Measurements from ENCODE around the gene TACC2. TPM values are rescaled to one million over a fixed set of nuclear protein-coding genes. Genes with fewer than 3 reads are reported as not detected.
"Not testable (repeated sequence)": the region's sequence is repeated elsewhere in the genome, so short reads cannot be mapped to it uniquely, and the experiment has no call there.

The TACC2 gene
- total RNA-seq, 2 experiments from 2014 or later, result not detected

- Mint-ChIP-seq H3K27ac (no peak overlapping the region), H3K4me3 (no peak overlapping the region), H3K4me1 (ENCODE audit: low read depth) (no peaks in the 10 kb centered on the region), H3K27me3 (ENCODE audit: low read depth) (no peaks in the 10 kb centered on the region), H3K9me3 (no peaks in the 10 kb centered on the region), H3K36me3 (ENCODE audit: low read depth) (peaks cover 27% of the 10 kb centered on the region)
- intact Hi-C loops (cut with micrococcal nuclease), result no loop called here
- DNase-seq, result no peak
- CTCF ChIA-PET, result no interaction called here
Observed at GRCh38 chr10:121965996-121966395, 23.0 kb upstream of the TACC2 start.

- intact Hi-C loops (cut with micrococcal nuclease); H3K9me3 Mint-ChIP-seq; DNase-seq; H3K27ac Mint-ChIP-seq; H3K27me3 Mint-ChIP-seq (ENCODE audit: low read depth); H3K4me3 Mint-ChIP-seq: not testable (repeated sequence)
- peaks cover 30% of the 10 kb centered on the region for H3K36me3 Mint-ChIP-seq (ENCODE audit: low read depth)
- CTCF ChIA-PET, result interaction anchor here (0.7 kb wide), 1 partner anchor 899 kb away, joined by 3 read pairs; no protein-coding TSS in a partner anchor
- peaks cover 19% of the 10 kb centered on the region for H3K4me1 Mint-ChIP-seq (ENCODE audit: low read depth)
Observed at GRCh38 chr10:121969086-121969485, 19.9 kb upstream of the TACC2 start.

DNA sequence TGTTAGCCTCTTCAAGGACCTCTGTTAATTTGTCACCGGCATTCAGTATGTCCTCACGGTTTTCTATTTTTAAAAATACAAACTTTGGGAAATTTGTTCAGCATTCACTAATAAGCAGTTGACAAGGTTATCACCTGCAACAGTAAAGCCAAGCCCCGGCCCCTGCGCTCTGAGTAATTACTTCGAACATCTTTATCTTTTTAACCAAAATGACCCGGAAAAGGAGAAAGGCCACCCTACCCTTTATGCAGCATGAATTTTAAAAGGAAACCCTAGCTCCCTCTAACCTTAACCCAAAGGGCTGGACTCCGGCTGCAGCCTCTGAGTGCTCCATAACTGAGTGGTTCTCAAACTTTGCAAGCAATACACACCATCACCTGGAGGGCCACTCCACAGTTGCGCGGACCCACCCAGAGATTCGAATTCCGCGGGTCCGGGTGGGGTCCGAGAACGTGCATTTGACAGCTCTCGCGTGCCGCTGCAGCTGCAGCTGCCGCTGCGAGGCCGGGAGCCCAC lies 14.9 kb upstream of the TACC2 start:
- intact Hi-C loops (cut with micrococcal nuclease), result loop anchor here (1.0 to 10.0 kb wide), 2 partner anchors 220 to 1181 kb away; partner anchors contain the start of gene BUB3
- H3K9me3 Mint-ChIP-seq, result peaks cover 7% of the 10 kb centered on the region
- H3K27ac Mint-ChIP-seq, result no peak overlapping the region
- H3K4me1 Mint-ChIP-seq (ENCODE audit: low read depth), result peaks cover 24% of the 10 kb centered on the region
- no peaks in the 10 kb centered on the region for H3K27me3 Mint-ChIP-seq (ENCODE audit: low read depth)
- peaks cover 18% of the 10 kb centered on the region for H3K36me3 Mint-ChIP-seq (ENCODE audit: low read depth)
- no peak for DNase-seq
- CTCF ChIA-PET, result interaction anchor here (1.0 to 1.1 kb wide), 2 partner anchors 88 to 250 kb away, joined by 3 to 4 read pairs; no protein-coding TSS in a partner anchor
- peak overlapping the region; percentile 76 for H3K4me3 Mint-ChIP-seq

GRCh38 chr10:121974535-121975294 lies 14.2 kb upstream of the TACC2 start, which contains the start of gene NSMCE4A:
Gene NSMCE4A, minus strand, starts transcription at chr10:121975217. Its CDS starts 52 bp downstream, at chr10:121975165.
- H3K9me3 Mint-ChIP-seq, result peaks cover 7% of the 10 kb centered on the region
- H3K4me3 Mint-ChIP-seq, result peak within 1 kb of the TSS; percentile 76
- H3K27ac Mint-ChIP-seq, result no peak within 1 kb of the TSS
- H3K36me3 Mint-ChIP-seq (ENCODE audit: low read depth), result peaks cover 18% of the 10 kb centered on the region
- peaks cover 24% of the 10 kb centered on the region for H3K4me1 Mint-ChIP-seq (ENCODE audit: low read depth)
- CTCF ChIA-PET, result interaction anchor here (1.1 to 1.2 kb wide), 2 partner anchors 9 to 251 kb away, joined by 3 to 4 read pairs; no protein-coding TSS in a partner anchor
- no peaks in the 10 kb centered on the region for H3K27me3 Mint-ChIP-seq (ENCODE audit: low read depth)
- DNase-seq, result peak; percentile 76
- intact Hi-C loops (cut with micrococcal nuclease), result loop anchor here (1.0 to 10.0 kb wide), 4 partner anchors 46 to 1180 kb away; partner anchors contain the start of genes ATE1, BUB3 and PLEKHA1

- H3K4me1 Mint-ChIP-seq (ENCODE audit: low read depth), result peaks cover 24% of the 10 kb centered on the region
- H3K9me3 Mint-ChIP-seq, result peaks cover 7% of the 10 kb centered on the region
- DNase-seq, result no peak
- peaks cover 15% of the 10 kb centered on the region for H3K36me3 Mint-ChIP-seq (ENCODE audit: low read depth)
- peak overlapping the region; percentile 62 for H3K4me3 Mint-ChIP-seq
- H3K27me3 Mint-ChIP-seq (ENCODE audit: low read depth), result no peaks in the 10 kb centered on the region
- H3K27ac Mint-ChIP-seq, result no peak overlapping the region
- intact Hi-C loops (cut with micrococcal nuclease), result loop anchor here (1.0 to 10.0 kb wide), 3 partner anchors 47 to 1179 kb away; partner anchors contain the start of genes ATE1, BUB3 and PLEKHA1
- CTCF ChIA-PET, result interaction anchor here (0.6 to 1.2 kb wide), 5 partner anchors 8 to 252 kb away, joined by 3 to 4 read pairs (median 4); no protein-coding TSS in a partner anchor
Observed at GRCh38 chr10:121975295-121976086, 13.5 kb upstream of the TACC2 start.

- intact Hi-C loops (cut with micrococcal nuclease), result loop anchor here (10.0 kb wide), 1 partner anchor 1178 kb away; the partner anchor contains the start of gene BUB3
- peaks cover 21% of the 10 kb centered on the region for H3K4me1 Mint-ChIP-seq (ENCODE audit: low read depth)
- H3K27me3 Mint-ChIP-seq (ENCODE audit: low read depth), result no peaks in the 10 kb centered on the region
- no peak overlapping the region for H3K4me3 Mint-ChIP-seq
- DNase-seq, result no peak
- peaks cover 7% of the 10 kb centered on the region for H3K9me3 Mint-ChIP-seq
- CTCF ChIA-PET, result no interaction called here
- peaks cover 10% of the 10 kb centered on the region for H3K36me3 Mint-ChIP-seq (ENCODE audit: low read depth)
- H3K27ac Mint-ChIP-seq, result no peak overlapping the region
Observed at GRCh38 chr10:121976607-121977006, 12.4 kb upstream of the TACC2 start.

- no peak for DNase-seq
- H3K4me3 Mint-ChIP-seq, result no peak overlapping the region
- H3K9me3 Mint-ChIP-seq, result peaks cover 7% of the 10 kb centered on the region
- no peaks in the 10 kb centered on the region for H3K27me3 Mint-ChIP-seq (ENCODE audit: low read depth)
- peaks cover 9% of the 10 kb centered on the region for H3K4me1 Mint-ChIP-seq (ENCODE audit: low read depth)
- CTCF ChIA-PET, result no interaction called here
- intact Hi-C loops (cut with micrococcal nuclease), result loop anchor here (10.0 kb wide), 1 partner anchor 1176 kb away; the partner anchor contains the start of gene BUB3
- H3K27ac Mint-ChIP-seq, result no peak overlapping the region
- H3K36me3 Mint-ChIP-seq (ENCODE audit: low read depth), result peaks cover 3% of the 10 kb centered on the region
Observed at GRCh38 chr10:121978511-121978910, 10.5 kb upstream of the TACC2 start.

- Mint-ChIP-seq H3K27me3 (ENCODE audit: low read depth) (peaks cover under 1% of the 10 kb centered on the region), H3K9me3 (peaks cover 15% of the 10 kb centered on the region), H3K36me3 (ENCODE audit: low read depth) (peaks cover 1% of the 10 kb centered on the region), H3K4me3 (no peak overlapping the region), H3K4me1 (ENCODE audit: low read depth) (no peaks in the 10 kb centered on the region), H3K27ac (no peak overlapping the region)
- no peak for DNase-seq
- intact Hi-C loops (cut with micrococcal nuclease), result no loop called here
- CTCF ChIA-PET, result interaction anchor here (1.1 kb wide), 1 partner anchor 1033 kb away, joined by 3 read pairs; no protein-coding TSS in a partner anchor
Observed at GRCh38 chr10:121981346-121981745, 7.6 kb upstream of the TACC2 start.

- CTCF ChIA-PET, result interaction anchor here (1.6 kb wide), 1 partner anchor 9 kb away, joined by 4 read pairs; the partner anchor contains the start of gene NSMCE4A
- intact Hi-C loops (cut with micrococcal nuclease), result no loop called here
- H3K4me3 Mint-ChIP-seq, result no peak overlapping the region
- H3K36me3 Mint-ChIP-seq (ENCODE audit: low read depth), result peaks cover 1% of the 10 kb centered on the region
- peaks cover 14% of the 10 kb centered on the region for H3K9me3 Mint-ChIP-seq
- H3K4me1 Mint-ChIP-seq (ENCODE audit: low read depth), result peaks cover 3% of the 10 kb centered on the region
- H3K27me3 Mint-ChIP-seq (ENCODE audit: low read depth), result peaks cover 9% of the 10 kb centered on the region
- DNase-seq, result no peak
- H3K27ac Mint-ChIP-seq, result no peak overlapping the region
Observed at GRCh38 chr10:121983852-121984251, 5.1 kb upstream of the TACC2 start.

- Mint-ChIP-seq H3K9me3 (peaks cover 14% of the 10 kb centered on the region), H3K27ac (no peak overlapping the region), H3K4me1 (ENCODE audit: low read depth) (peaks cover 3% of the 10 kb centered on the region), H3K36me3 (ENCODE audit: low read depth) (peaks cover 1% of the 10 kb centered on the region), H3K4me3 (no peak overlapping the region), H3K27me3 (ENCODE audit: low read depth) (peaks cover 9% of the 10 kb centered on the region)
- intact Hi-C loops (cut with micrococcal nuclease), result no loop called here
- CTCF ChIA-PET, result interaction anchor here (1.6 kb wide), 1 partner anchor 9 kb away, joined by 4 read pairs; the partner anchor contains the start of gene NSMCE4A
- DNase-seq, result no peak
Observed at GRCh38 chr10:121984463-121984862, 4.5 kb upstream of the TACC2 start.

GRCh38 chr10:121990015-121990677 lies 1.2 kb downstream of the TACC2 start:
- intact Hi-C loops (cut with micrococcal nuclease), result no loop called here
- Mint-ChIP-seq H3K27ac (no peak overlapping the region), H3K36me3 (ENCODE audit: low read depth) (no peaks in the 10 kb centered on the region), H3K27me3 (ENCODE audit: low read depth) (peaks cover 12% of the 10 kb centered on the region), H3K9me3 (peaks cover 4% of the 10 kb centered on the region), H3K4me3 (no peak overlapping the region), H3K4me1 (ENCODE audit: low read depth) (peaks cover 5% of the 10 kb centered on the region)
- CTCF ChIA-PET, result no interaction called here
- no peak for DNase-seq
